ENCODE measurements around the gene PCDHGA6.

- TF ChIP-seq EZH2 (IDR thresholded peaks at IDR 0.05; ENCODE audit: borderline replicate concordance, insufficient read depth, low read depth, low read length, poor library complexity, severe bottlenecking), result no peak
- no peak for TF ChIP-seq CTCF (IDR thresholded peaks at IDR 0.05)
Observed at GRCh38 chr5:141374627-141375026, 936 bp downstream of the PCDHGA6 start.

Measured in B cell (primary cell).